Tibial nerve (tissue), 4 donors: ENCODE data around the gene CDH12. TPM values are rescaled to one million over a fixed set of nuclear protein-coding genes. Genes with fewer than 3 reads are reported as not detected.

Experiments
- DNase-seq, 2 donors: peaks; one replicate each; pipeline ENCODE4 v3.0.0-alpha.2; 2019; ENCODE audit warnings: low spot score in 2 of 2
- H3K27ac ChIP-seq, 4 donors: fragments of 200-600 bp; sonication (generic) in 3 of 4; one replicate each; pipeline ENCODE4 v1.5.1; 2017 to 2019; ENCODE audit warnings: mild to moderate bottlenecking in 1 of 4
- H3K27me3 ChIP-seq, 2 donors: fragments of 200-600 bp; sonication (generic) in 1 of 2; one replicate each; pipeline versions ENCODE4 v1.5.1 to v1.6.0; 2017 to 2019
- H3K36me3 ChIP-seq, 3 donors: fragments of 200-600 bp; sonication (generic); one replicate each; pipeline ENCODE4 v1.5.1; 2018 to 2019
- H3K4me1 ChIP-seq, 4 donors: fragments of 200-600 bp; sonication (generic) in 3 of 4; one replicate each; pipeline ENCODE4 v1.5.1; 2017 to 2019
- H3K4me3 ChIP-seq, 4 donors: fragments of 200-600 bp; sonication (generic) in 3 of 4; one replicate each; pipeline ENCODE4 v1.5.1; 2017 to 2019; ENCODE audit warnings: mild to moderate bottlenecking in 1 of 4, moderate library complexity in 1 of 4
- H3K9me3 ChIP-seq, 4 donors: fragments of 200-600 bp; sonication (generic) in 3 of 4; one replicate each; pipeline ENCODE4 v1.5.1; 2017 to 2019
- EP300 ChIP-seq, 2 donors: sonication (generic); formaldehyde crosslinking; IDR thresholded peaks; one replicate each; pipeline ENCODE4 v1.6.1; 2017; ENCODE audit warnings: antibody characterized with exemption in 2 of 2, mild to moderate bottlenecking in 1 of 2
- POLR2A ChIP-seq, 2 donors: fragments of 450-650 bp; IDR thresholded peaks; one replicate each; pipeline ENCODE4 v1.6.1; 2017; ENCODE audit warnings: antibody characterized with exemption in 2 of 2, mild to moderate bottlenecking in 2 of 2, moderate library complexity in 2 of 2
- WGBS, 2 donors: methylation state at CpG; one replicate each; pipeline ENCODE4 v1.1.5; 2018; 5-methylcytosine and 5-hydroxymethylcytosine counted together
- total RNA-seq, 4 donors: library from RNA; depleted of rRNA; stranded (reverse); fragments of >200 nt; gene quantifications; one replicate each; pipeline ENCODE4 v1.1.0, GENCODE V29; 2016
- TF ChIP-seq, protein P1 (sequence below), 5 experiments: fragments of 200-600 bp in 3 of 5; fragments of 450-650 bp in 2 of 5; sonication (generic) in 3 of 5; IDR thresholded peaks; one replicate each; pipeline ENCODE4 v1.5.1; 2016 to 2019; ENCODE audit warnings: antibody characterized with exemption in 5 of 5, mild to moderate bottlenecking in 3 of 5, moderate library complexity in 2 of 5

CDH12 gene
- total RNA-seq, 4 donors from 2014 or later, result 0.30 TPM; not detected in 3

DNA sequence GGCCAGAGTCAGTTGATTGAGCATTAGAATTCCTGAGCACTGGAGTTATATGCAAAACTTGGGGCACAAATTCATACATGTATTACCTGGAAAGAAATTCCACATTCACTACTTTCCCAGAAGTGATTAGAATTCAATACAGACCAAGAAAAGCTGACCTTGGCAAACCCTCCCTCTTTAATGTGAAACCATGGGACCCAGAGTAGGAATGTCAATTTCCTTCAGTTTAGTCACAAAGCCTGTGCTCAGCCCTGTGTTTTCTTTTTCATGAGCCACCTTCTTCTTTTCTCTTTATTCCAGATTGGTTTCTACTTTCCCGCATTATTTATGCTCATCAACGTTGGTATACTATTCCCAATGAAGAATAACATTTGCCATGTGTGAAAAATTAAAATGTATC lies 420.2 kb downstream of the CDH12 start:
- no peaks in the 10 kb centered on the region for H3K36me3 ChIP-seq
- H3K27me3 ChIP-seq, result no peaks in the 10 kb centered on the region
- no peak overlapping the region for H3K4me3 ChIP-seq
- H3K27ac ChIP-seq, result no peak overlapping the region
- no peaks in the 10 kb centered on the region for H3K4me1 ChIP-seq
- 83 to 85% methylated on average over 2 of the region's 2 CpGs for WGBS, 2 donors
- no peak for DNase-seq
- TF ChIP-seq, protein P1, sequence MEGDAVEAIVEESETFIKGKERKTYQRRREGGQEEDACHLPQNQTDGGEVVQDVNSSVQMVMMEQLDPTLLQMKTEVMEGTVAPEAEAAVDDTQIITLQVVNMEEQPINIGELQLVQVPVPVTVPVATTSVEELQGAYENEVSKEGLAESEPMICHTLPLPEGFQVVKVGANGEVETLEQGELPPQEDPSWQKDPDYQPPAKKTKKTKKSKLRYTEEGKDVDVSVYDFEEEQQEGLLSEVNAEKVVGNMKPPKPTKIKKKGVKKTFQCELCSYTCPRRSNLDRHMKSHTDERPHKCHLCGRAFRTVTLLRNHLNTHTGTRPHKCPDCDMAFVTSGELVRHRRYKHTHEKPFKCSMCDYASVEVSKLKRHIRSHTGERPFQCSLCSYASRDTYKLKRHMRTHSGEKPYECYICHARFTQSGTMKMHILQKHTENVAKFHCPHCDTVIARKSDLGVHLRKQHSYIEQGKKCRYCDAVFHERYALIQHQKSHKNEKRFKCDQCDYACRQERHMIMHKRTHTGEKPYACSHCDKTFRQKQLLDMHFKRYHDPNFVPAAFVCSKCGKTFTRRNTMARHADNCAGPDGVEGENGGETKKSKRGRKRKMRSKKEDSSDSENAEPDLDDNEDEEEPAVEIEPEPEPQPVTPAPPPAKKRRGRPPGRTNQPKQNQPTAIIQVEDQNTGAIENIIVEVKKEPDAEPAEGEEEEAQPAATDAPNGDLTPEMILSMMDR (IDR thresholded peaks at IDR 0.05), result no peak
- TF ChIP-seq EP300 (IDR thresholded peaks at IDR 0.05) (no peak), POLR2A (IDR thresholded peaks at IDR 0.05) (no peak)
- no peaks in the 10 kb centered on the region for H3K9me3 ChIP-seq

DNA sequence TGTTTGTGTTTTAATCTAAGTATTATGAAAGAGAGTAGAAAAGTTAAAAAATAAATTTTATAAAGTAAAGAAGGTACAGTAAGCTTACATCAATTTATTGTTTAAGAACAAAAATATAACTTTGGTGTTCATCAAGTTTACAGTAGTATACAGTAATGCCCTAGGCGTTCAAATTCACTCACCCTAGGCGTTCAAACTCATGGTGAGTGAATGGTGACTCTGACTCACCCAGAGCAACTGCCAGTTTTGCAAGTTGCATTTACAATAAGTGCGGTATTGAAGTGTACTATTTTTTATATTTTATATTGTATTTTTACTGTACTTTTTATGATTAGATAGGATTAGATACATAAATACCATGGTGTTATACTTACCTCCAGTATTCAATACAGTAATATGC lies 421.3 kb downstream of the CDH12 start:
- TF ChIP-seq, protein P1 (IDR thresholded peaks at IDR 0.05), result no peak
- no peak for TF ChIP-seq POLR2A (IDR thresholded peaks at IDR 0.05)
- no peak for TF ChIP-seq EP300 (IDR thresholded peaks at IDR 0.05)
- Histone ChIP-seq H3K9me3 (no peaks in the 10 kb centered on the region), H3K4me1 (no peaks in the 10 kb centered on the region), H3K36me3 (no peaks in the 10 kb centered on the region), H3K27me3 (no peaks in the 10 kb centered on the region), H3K27ac (no peak overlapping the region), H3K4me3 (no peak overlapping the region)
- no peak for DNase-seq
- 87 to 93% methylated on average over 3 of the region's 3 CpGs for WGBS, 2 donors

DNA sequence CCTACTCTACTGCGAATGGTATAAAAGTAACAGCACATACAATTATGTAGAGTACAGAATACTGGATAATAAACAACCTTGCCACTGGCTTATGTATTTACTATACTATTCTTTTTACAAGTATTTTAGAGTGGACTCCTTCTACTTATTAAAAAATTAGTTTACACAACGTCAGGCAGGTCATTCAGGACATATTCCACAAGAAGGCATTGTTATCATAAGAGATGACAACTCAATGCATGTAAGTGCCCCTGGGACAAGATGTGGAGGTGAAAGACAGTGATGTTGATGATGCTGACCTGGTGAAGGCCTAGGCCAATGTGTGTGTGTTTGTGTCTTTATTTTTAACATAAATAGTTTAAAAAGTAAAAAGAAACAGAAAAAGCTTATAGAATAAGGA lies 421.7 kb downstream of the CDH12 start:
- DNase-seq, result no peak
- Histone ChIP-seq H3K9me3 (no peaks in the 10 kb centered on the region), H3K27me3 (no peaks in the 10 kb centered on the region), H3K4me1 (no peaks in the 10 kb centered on the region), H3K4me3 (no peak overlapping the region), H3K36me3 (no peaks in the 10 kb centered on the region), H3K27ac (no peak overlapping the region)
- TF ChIP-seq POLR2A (IDR thresholded peaks at IDR 0.05), result no peak
- TF ChIP-seq, protein P1 (IDR thresholded peaks at IDR 0.05), result no peak
- no peak for TF ChIP-seq EP300 (IDR thresholded peaks at IDR 0.05)
- 57 to 63% methylated on average over 2 of the region's 2 CpGs for WGBS, 2 donors

DNA sequence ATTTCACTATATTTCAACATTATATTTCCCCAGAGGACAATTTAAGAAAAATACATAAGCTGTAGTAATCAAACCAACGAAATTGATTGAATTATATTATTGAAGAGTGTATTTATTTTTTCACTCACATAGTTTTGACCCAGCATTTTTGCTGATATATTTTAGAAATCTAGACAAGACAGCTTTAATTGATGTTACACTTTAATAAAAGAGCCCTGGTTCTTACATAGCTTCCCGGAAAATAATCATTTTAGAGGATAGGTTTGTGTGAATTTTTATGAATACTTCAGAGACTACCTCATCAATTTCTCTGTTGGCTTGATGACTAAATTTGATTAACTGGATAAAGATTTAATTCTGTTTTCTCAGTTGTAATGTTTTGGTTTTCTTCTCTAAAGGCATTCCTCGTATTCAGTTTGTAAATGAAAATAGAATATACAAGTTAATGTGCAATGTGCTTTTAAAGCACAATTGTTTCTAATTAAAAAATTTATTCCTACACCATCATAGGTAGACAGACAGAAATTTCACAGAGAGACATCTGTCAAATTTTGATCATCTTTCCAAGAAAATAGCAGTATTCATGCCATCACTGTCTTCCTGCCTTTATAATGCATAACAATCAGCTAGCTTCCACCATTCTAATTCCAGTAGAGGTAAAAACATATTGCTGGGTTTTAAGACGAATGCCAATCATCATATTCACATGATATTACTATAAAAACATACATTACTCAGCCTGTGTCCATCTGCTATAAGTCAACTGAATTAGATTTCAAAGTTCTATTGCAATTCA lies 441.4 kb downstream of the CDH12 start:
- Histone ChIP-seq H3K27me3 (no peaks in the 10 kb centered on the region), H3K9me3 (no peaks in the 10 kb centered on the region), H3K36me3 (no peaks in the 10 kb centered on the region), H3K27ac (no peak overlapping the region), H3K4me3 (no peak overlapping the region), H3K4me1 (no peaks in the 10 kb centered on the region)
- TF ChIP-seq EP300 (IDR thresholded peaks at IDR 0.05), result no peak
- TF ChIP-seq POLR2A (IDR thresholded peaks at IDR 0.05), result no peak
- TF ChIP-seq, protein P1 (IDR thresholded peaks at IDR 0.05), result no peak
- WGBS, 2 donors, result 45 to 67% methylated on average over 4 of the region's 4 CpGs
- no peak for DNase-seq

DNA sequence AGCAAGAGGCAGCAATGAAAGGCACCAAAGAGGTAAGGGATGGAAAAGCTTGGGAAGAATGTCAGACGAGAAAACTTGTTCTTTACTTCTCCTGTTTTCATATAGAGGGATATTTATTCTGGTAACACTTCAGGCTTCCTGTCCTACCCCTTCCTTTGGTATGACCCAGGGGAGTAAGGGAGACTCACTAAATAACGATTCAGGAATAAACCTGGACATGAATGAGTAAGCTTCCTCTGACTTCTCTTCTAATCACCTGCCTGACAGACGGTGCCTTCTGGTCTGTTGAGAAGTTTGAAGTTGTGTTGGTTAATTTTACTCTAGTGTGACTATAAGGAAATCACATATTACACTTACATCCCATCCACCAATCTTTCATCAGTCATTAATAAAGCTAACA lies 461.2 kb downstream of the CDH12 start:
- 65 to 79% methylated on average over 3 of the region's 3 CpGs for WGBS, 2 donors
- H3K27me3 ChIP-seq, result no peaks in the 10 kb centered on the region
- no peak for TF ChIP-seq POLR2A (IDR thresholded peaks at IDR 0.05)

More for the DNA sequence above, 461.2 kb downstream of the CDH12 start:
- H3K27ac ChIP-seq, result no peak overlapping the region
- no peaks in the 10 kb centered on the region for H3K36me3 ChIP-seq
- H3K4me3 ChIP-seq, result no peak overlapping the region
- no peak for DNase-seq
- H3K9me3 ChIP-seq, result no peaks in the 10 kb centered on the region
- H3K4me1 ChIP-seq, result no peaks in the 10 kb centered on the region
